BE2C (cell line): Measurements from ENCODE around the gene TTLL11.

Experiments
- DNase-seq: peaks from one replicate; pipeline ENCODE4 v3.0.0-alpha.2; 2020
- H3K27me3 ChIP-seq: fragments of 250-450 bp; sonication (Bioruptor Pico); 2 replicates; pipeline ENCODE4 v1.5.1; 2020; ENCODE audit warnings: mild to moderate bottlenecking
- H3K36me3 ChIP-seq: fragments of 250-450 bp; sonication (Bioruptor Pico); 2 replicates; pipeline ENCODE4 v1.5.1; 2020; ENCODE audit warnings: mild to moderate bottlenecking
- H3K4me1 ChIP-seq: fragments of 250-450 bp; sonication (Bioruptor Pico); 2 replicates; pipeline ENCODE4 v1.5.1; 2020
- H3K4me3 ChIP-seq: 2 replicates; pipeline ENCODE4 v1.5.1; 2011; ENCODE audit warnings: low read depth, low read length
- H3K9me3 ChIP-seq: fragments of 250-450 bp; sonication (Bioruptor Pico); 2 replicates; pipeline ENCODE4 v1.5.1; 2020
- CTCF ChIP-seq: IDR thresholded peaks from 2 replicates; pipeline ENCODE4 v1.5.1; 2012; ENCODE audit warnings: mild to moderate bottlenecking, low read depth, low read length

TTLL11 gene

GRCh38 chr9:122097679-122098315, 4.7 kb upstream of the TTLL11 start:
- Histone ChIP-seq H3K4me1 (no peaks in the 10 kb centered on the region), H3K36me3 (no peaks in the 10 kb centered on the region), H3K27me3 (no peaks in the 10 kb centered on the region), H3K9me3 (no peaks in the 10 kb centered on the region), H3K4me3 (no peak overlapping the region)
- DNase-seq: no peak
- TF ChIP-seq CTCF: no peak

DNA sequence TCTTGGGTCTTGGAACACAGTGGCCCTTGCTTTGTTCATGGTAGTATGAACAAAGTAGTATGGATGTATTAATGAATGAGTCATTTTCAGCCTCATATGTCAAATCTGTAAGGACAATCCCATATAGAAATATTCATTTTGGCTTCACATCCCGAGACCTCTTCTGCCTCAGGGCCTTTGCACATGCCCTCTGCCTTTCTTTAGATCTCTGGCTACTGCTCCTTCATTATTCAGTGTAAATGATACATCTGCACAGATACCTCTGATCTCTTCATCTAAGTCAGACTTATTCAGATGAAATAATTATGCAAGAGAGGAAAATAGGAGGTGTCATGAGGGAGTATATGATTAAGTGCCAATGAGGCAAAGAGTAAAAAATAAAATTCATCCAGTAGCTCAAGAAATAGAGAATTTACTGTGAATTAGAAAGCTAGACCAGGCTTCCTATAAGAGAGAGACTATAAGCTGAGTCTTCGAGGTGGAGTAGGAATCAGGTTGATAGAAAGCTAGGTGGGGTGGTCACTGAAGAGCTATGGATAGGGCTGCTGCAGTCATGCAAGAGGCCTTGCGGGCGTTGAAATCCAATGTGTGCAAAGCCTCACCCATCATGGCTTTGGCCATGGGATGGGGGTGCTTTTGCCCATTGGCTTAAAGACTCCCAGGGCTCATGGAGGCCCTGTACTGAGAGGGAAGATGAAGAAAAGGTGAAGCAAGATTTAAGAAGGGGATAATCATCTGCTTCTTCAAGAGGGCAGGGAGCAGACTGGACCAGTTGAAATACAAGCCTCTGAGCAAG, 3.7 kb upstream of the TTLL11 start:
- TF ChIP-seq CTCF: no peak
- Histone ChIP-seq H3K36me3 (no peaks in the 10 kb centered on the region), H3K9me3 (no peaks in the 10 kb centered on the region), H3K4me1 (no peaks in the 10 kb centered on the region), H3K27me3 (no peaks in the 10 kb centered on the region), H3K4me3 (no peak overlapping the region)
- no peak for DNase-seq

GRCh38 chr9:122095010-122095767, 2.1 kb upstream of the TTLL11 start:
- TF ChIP-seq CTCF: peak; percentile 85

DNA sequence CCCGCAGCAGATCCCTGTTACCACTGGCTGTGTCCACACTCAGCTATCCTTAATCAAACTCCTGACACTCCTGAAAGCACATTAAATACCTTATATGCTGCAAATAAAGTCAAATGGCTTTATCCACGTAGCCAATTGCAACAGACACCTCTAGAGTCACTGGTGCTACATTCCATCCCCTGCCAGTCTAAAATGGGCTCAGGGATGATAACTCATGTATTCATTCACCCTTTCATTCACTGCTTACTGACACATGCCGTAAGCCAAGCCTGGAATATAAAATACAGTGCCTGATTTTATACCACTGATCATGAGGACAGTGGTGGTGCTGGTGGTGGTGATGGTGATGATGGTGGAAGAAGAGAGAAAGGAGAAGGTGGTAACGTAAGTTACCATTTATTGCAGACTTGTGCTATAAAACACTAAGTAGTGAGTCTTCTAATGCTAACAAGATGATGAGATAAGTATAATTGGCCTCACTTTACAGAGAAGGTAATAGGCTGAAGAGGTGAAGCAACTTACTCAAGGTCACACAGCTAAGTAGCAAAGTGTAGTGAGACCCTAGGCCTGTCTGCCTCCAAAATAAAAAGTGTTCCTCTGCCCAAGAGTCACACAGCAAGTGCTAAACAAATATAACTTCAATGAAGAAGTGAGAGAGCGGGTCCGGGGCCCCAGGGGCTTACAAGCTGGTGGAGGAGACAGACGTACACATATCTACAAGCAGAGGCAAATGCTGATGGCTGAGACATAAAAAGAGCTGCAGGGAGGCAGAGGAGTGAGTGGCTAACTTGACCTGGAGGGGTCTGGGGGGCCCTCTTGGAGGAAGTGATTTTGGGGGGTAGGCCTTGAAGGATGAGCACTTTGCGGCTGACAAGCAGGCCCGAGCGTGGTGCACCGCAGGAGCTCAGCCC, 1.2 kb downstream of the TTLL11 start:
- peak overlapping the region; percentile 93 for H3K4me3 ChIP-seq
- H3K36me3 ChIP-seq: no peaks in the 10 kb centered on the region
- DNase-seq: no peak
- no peaks in the 10 kb centered on the region for H3K27me3 ChIP-seq
- TF ChIP-seq CTCF: no peak
- H3K4me1 ChIP-seq: no peaks in the 10 kb centered on the region
- no peaks in the 10 kb centered on the region for H3K9me3 ChIP-seq

More at GRCh38 chr9:122095010-122095767, 2.1 kb upstream of the TTLL11 start:
- peak; percentile 70 for DNase-seq
- Histone ChIP-seq H3K27me3 (no peaks in the 10 kb centered on the region), H3K4me1 (no peaks in the 10 kb centered on the region), H3K36me3 (no peaks in the 10 kb centered on the region), H3K9me3 (no peaks in the 10 kb centered on the region), H3K4me3 (no peak overlapping the region)

- TF ChIP-seq CTCF: no peak
- Histone ChIP-seq H3K4me3 (no peak overlapping the region), H3K4me1 (no peaks in the 10 kb centered on the region), H3K36me3 (no peaks in the 10 kb centered on the region), H3K9me3 (no peaks in the 10 kb centered on the region), H3K27me3 (no peaks in the 10 kb centered on the region)
- no peak for DNase-seq
Observed at GRCh38 chr9:122090981-122091380, 2.1 kb downstream of the TTLL11 start.
